ENCODE results near the gene PMS1. TPM values are rescaled to one million over a fixed set of nuclear protein-coding genes. Genes with fewer than 3 reads are reported as not detected.
"Not testable (repeated sequence)": the region's sequence is repeated elsewhere in the genome, so short reads cannot be mapped to it uniquely, and the experiment has no call there.

PMS1 gene
- total RNA-seq, result 10 to 100 TPM; 22.6 to 37.4 (median 25.9) TPM

- ATAC-seq (replicated peaks in 6 of 8), result peak; percentile 88 to 95 (median 92)
- Histone ChIP-seq H3K27ac (peak within 1 kb of the TSS; percentile 98 to 99), H3K4me1 (replicated peaks in 1 of 2) (peaks cover 7 to 15% of the 10 kb centered on the region in 2 donors), H3K4me3 (peak within 1 kb of the TSS; percentile 70 to 91 (median 82))
- 0 to 7% (median 0%) methylated on average over 1 to 26 of the region's 96 CpGs; no CpG with 5 or more reads in 3 of the 10 experiments for WGBS, 10 experiments
- in situ Hi-C loops (cut with MboI; ENCODE audit: low pct_unique_long_range_greater_than_20kb in 2 of 9, low sequenced_read_pairs in 9 of 9, unreplicated experiment in 9 of 9), result loop anchor here in 3 of 9 experiments (25.0 kb wide), 2 partner anchors 253 to 278 kb away; partner anchors contain the start of gene MSTN (in 2 of the 3)
Measured at GRCh38 chr2:189783927-189784867, at the start of gene PMS1, which contains the start of gene ORMDL1. TSS of gene PMS1 (plus strand) at chr2:189784450. CDS start at chr2:189791810, 7,360 bp downstream. TSS of gene ORMDL1 (minus strand) at chr2:189784339. CDS start at chr2:189782595, 1,744 bp downstream.

- Histone ChIP-seq H3K4me3 (no peak overlapping the region), H3K27ac (no peak overlapping the region), H3K4me1 (replicated peaks in 1 of 2) (no peaks in the 10 kb centered on the region)
- 40 to 100% (median 95%) methylated on average over 1 to 9 of the region's 10 CpGs; no CpG with 5 or more reads in 3 of the 10 experiments for WGBS, 10 experiments
- in situ Hi-C loops (cut with MboI; ENCODE audit: low pct_unique_long_range_greater_than_20kb in 2 of 9, low sequenced_read_pairs in 9 of 9, unreplicated experiment in 9 of 9), result no loop called here
- peak in 3 of 8 experiments; percentile 62 to 72 (median 69) for ATAC-seq (replicated peaks in 6 of 8)
Measured at GRCh38 chr2:189751080-189751658, 33.1 kb upstream of the PMS1 start.

- 44 to 100% (median 70%) methylated on average over 2 of the region's 2 CpGs; no CpG with 5 or more reads in 1 of the 10 experiments for WGBS, 10 experiments
- Histone ChIP-seq H3K4me1 (replicated peaks in 1 of 2) (peaks cover 0 to under 1% of the 10 kb centered on the region in 2 donors), H3K27ac (no peak overlapping the region), H3K4me3 (no peak overlapping the region)
- in situ Hi-C loops (cut with MboI; ENCODE audit: low pct_unique_long_range_greater_than_20kb in 2 of 9, low sequenced_read_pairs in 9 of 9, unreplicated experiment in 9 of 9), result no loop called here
- ATAC-seq (replicated peaks in 6 of 8), result no peak
Measured at GRCh38 chr2:189756311-189756952, 27.8 kb upstream of the PMS1 start.

- ATAC-seq (replicated peaks in 6 of 8); in situ Hi-C loops (cut with MboI; ENCODE audit: low pct_unique_long_range_greater_than_20kb in 2 of 9, low sequenced_read_pairs in 9 of 9, unreplicated experiment in 9 of 9); H3K27ac ChIP-seq; H3K4me3 ChIP-seq: not testable (repeated sequence)
- 91% methylated on average over 4 of the region's 19 CpGs; no CpG with 5 or more reads in 9 of the 10 experiments for WGBS, 10 experiments
- peaks cover 0 to 10% of the 10 kb centered on the region in 2 donors for H3K4me1 ChIP-seq (replicated peaks in 1 of 2)
Measured at GRCh38 chr2:189760154-189760553, 24.1 kb upstream of the PMS1 start.

- in situ Hi-C loops (cut with MboI; ENCODE audit: low pct_unique_long_range_greater_than_20kb in 2 of 9, low sequenced_read_pairs in 9 of 9, unreplicated experiment in 9 of 9), result no loop called here
- H3K4me3 ChIP-seq, result peak overlapping the region; percentile 90 to 99 (median 95)
- peak overlapping the region; percentile 78 to 95 for H3K27ac ChIP-seq
- WGBS, 10 experiments, result 0 to 13% (median 0%) methylated on average over 1 to 7 of the region's 7 CpGs; no CpG with 5 or more reads in 2 of the 10 experiments
- ATAC-seq (replicated peaks in 6 of 8), result no peak
- H3K4me1 ChIP-seq (replicated peaks in 1 of 2), result peaks cover 0 to 10% of the 10 kb centered on the region in 2 donors
Measured at GRCh38 chr2:189762229-189762550, 22.1 kb upstream of the PMS1 start.

GRCh38 chr2:189762551-189763298 lies 21.5 kb upstream of the PMS1 start, which contains the start of gene OSGEPL1:
TSS of gene OSGEPL1 (minus strand) at chr2:189762792. CDS start at chr2:189761640, 1,152 bp downstream.
- peaks cover 0 to 10% of the 10 kb centered on the region in 2 donors for H3K4me1 ChIP-seq (replicated peaks in 1 of 2)
- WGBS, 10 experiments, result 0 to 4% (median 0%) methylated on average over 1 to 20 of the region's 33 CpGs; no CpG with 5 or more reads in 1 of the 10 experiments
- peak; percentile 96 to 99 (median 98) for ATAC-seq (replicated peaks in 6 of 8)
- H3K27ac ChIP-seq, result peak within 1 kb of the TSS; percentile 78 to 95
- peak within 1 kb of the TSS; percentile 90 to 99 (median 95) for H3K4me3 ChIP-seq
- in situ Hi-C loops (cut with MboI; ENCODE audit: low pct_unique_long_range_greater_than_20kb in 2 of 9, low sequenced_read_pairs in 9 of 9, unreplicated experiment in 9 of 9), result no loop called here

GRCh38 chr2:189763908-189764661 lies 20.2 kb upstream of the PMS1 start:
- H3K4me1 ChIP-seq (replicated peaks in 1 of 2), result peaks cover 0 to 10% of the 10 kb centered on the region in 2 donors
- H3K4me3 ChIP-seq, result peak overlapping the region in 1 of 5 donors; percentile 95
- no peak overlapping the region for H3K27ac ChIP-seq
- WGBS, 10 experiments, result 40 to 100% (median 87%) methylated on average over 1 to 4 of the region's 4 CpGs
- no peak for ATAC-seq (replicated peaks in 6 of 8)
- in situ Hi-C loops (cut with MboI; ENCODE audit: low pct_unique_long_range_greater_than_20kb in 2 of 9, low sequenced_read_pairs in 9 of 9, unreplicated experiment in 9 of 9), result no loop called here

GRCh38 chr2:189770590-189771322 lies 13.5 kb upstream of the PMS1 start:
- in situ Hi-C loops (cut with MboI; ENCODE audit: low pct_unique_long_range_greater_than_20kb in 2 of 9, low sequenced_read_pairs in 9 of 9, unreplicated experiment in 9 of 9), result no loop called here
- no peak overlapping the region for H3K4me3 ChIP-seq
- WGBS, 10 experiments, result 27 to 75% (median 61%) methylated on average over 4 to 6 of the region's 6 CpGs; no CpG with 5 or more reads in 1 of the 10 experiments
- ATAC-seq (replicated peaks in 6 of 8), result no peak
- H3K27ac ChIP-seq, result no peak overlapping the region
- no peaks in the 10 kb centered on the region for H3K4me1 ChIP-seq (replicated peaks in 1 of 2)

GRCh38 chr2:189772212-189772611 lies 12.0 kb upstream of the PMS1 start:
- ATAC-seq (replicated peaks in 6 of 8), result no peak
- in situ Hi-C loops (cut with MboI; ENCODE audit: low pct_unique_long_range_greater_than_20kb in 2 of 9, low sequenced_read_pairs in 9 of 9, unreplicated experiment in 9 of 9), result no loop called here
- Histone ChIP-seq H3K4me3 (no peak overlapping the region), H3K4me1 (replicated peaks in 1 of 2) (no peaks in the 10 kb centered on the region), H3K27ac (no peak overlapping the region)
- WGBS, 10 experiments, result 89 to 100% (median 100%) methylated on average over 1 of the region's 1 CpG; no CpG with 5 or more reads in 2 of the 10 experiments

GRCh38 chr2:189782221-189782671 lies 2.0 kb upstream of the PMS1 start:
- no peak for ATAC-seq (replicated peaks in 6 of 8)
- WGBS, 10 experiments, result 33 to 100% (median 72%) methylated on average over 1 to 4 of the region's 4 CpGs; no CpG with 5 or more reads in 1 of the 10 experiments
- in situ Hi-C loops (cut with MboI; ENCODE audit: low pct_unique_long_range_greater_than_20kb in 2 of 9, low sequenced_read_pairs in 9 of 9, unreplicated experiment in 9 of 9), result loop anchor here in 3 of 9 experiments (25.0 kb wide), 2 partner anchors 255 to 280 kb away; partner anchors contain the start of gene MSTN (in 2 of the 3)
- Histone ChIP-seq H3K4me3 (peak overlapping the region in 3 of 5 donors; percentile 73 to 85 (median 82)), H3K4me1 (replicated peaks in 1 of 2) (peaks cover 7 to 15% of the 10 kb centered on the region in 2 donors), H3K27ac (no peak overlapping the region)

Data from motor neuron (in vitro differentiated cells).